Posterior cingulate gyrus (tissue), 11 donors: ENCODE data around the gene FAF2.

Source experiments
- DNase-seq, 10 donors: peaks; one replicate each; pipeline versions ENCODE4 v3.0.0 to v3.0.0-alpha.2; 2020 to 2021; ENCODE audit warnings: mixed read lengths in 3 of 10
- intact Hi-C: fragments of 100-400 bp; cut with DNase I; formaldehyde crosslinking; loops from one replicate; pipeline ENCODE4 v1.15.1; 2023

Gene FAF2

DNA sequence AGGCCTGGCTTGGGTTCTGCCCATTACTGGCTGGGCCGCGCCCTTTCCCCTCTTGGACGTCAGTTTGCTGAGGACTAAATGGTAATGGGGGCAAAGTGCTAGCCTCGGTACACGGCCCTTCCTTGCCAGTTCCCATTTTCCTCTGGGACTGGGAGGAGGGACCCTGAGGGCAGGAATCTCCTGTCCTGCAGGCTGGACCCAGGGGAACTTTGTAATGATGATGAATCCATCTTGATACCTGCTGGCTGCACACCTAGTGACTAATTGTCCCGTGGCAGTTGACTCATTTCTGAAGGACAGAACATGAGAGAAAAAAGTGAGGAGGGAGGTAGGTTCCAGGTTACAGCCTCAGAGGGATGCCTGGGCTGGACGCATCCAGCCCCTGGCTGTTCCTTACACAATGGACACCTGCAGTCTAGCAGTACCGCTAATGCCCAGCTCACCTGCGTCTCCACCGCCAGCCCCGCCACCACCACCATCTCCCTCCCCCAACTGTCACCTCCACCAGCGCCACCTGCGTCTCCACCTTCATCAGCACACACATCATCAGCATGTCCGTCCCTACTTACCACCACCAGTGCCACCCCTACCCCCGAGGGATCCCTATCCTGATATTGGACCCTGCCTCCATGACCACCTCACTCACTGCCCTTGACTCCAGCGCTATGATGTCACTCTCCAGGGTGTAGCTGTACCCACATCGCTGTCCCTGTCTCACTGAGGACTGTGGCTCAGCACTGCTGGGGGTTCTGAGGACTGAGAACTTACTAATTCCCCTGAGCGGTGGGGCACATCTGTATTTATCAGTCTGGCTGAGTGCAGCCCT lies 105.3 kb downstream of the FAF2 start:
- intact Hi-C loops = no loop called here
- no peak for DNase-seq

DNA sequence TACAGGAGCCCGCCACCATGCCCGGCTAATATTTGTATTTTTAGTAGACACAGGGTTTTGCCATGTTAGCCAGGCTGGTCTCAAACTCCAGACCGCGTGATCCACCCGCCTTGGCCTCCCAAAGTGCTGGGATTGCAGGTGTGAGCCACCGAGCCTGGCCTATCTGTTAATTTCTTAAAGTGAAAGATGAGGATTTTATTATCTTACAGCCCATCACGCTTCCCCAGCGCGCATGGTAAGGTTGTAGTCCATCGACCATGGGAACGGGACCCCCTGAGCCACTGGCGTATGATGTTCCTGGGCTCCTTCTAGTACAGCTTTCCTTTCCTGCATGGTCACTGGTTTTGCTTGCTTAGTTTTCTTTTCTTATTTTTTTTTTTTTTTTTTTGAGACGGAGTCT lies 109.7 kb downstream of the FAF2 start:
- intact Hi-C loops = no loop called here
- peak in 1 of 10 donors; percentile 63 for DNase-seq
